Measurements from ENCODE around the gene CR1.
A peak's percentile ranks its signal among the peaks of the same experiment; 100 is the strongest.
"Not testable (repeated sequence)": the region's sequence is repeated elsewhere in the genome, so short reads cannot be mapped to it uniquely, and the experiment has no call there.

CR1 gene

DNA sequence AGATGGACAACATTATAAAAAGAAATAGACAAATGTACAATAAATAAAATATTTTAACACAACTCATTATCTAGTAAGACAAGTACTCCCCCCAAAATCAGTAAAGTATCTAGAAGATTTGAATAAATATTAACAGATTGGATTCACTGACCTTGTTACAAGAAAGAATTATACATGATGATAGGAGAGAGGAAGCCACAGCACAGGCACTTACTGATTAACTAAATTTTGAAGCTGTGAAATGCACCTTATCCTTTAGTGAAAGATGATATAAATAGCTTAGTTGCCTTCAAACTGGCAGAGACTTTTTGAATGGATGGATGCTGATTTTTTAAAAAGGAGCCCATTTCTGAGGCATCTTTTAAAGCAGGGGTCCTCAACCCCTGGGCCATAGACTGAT is 8.5 kb downstream of the CR1 start:
- no peak for DNase-seq (ENCODE audit: low spot score)

DNA sequence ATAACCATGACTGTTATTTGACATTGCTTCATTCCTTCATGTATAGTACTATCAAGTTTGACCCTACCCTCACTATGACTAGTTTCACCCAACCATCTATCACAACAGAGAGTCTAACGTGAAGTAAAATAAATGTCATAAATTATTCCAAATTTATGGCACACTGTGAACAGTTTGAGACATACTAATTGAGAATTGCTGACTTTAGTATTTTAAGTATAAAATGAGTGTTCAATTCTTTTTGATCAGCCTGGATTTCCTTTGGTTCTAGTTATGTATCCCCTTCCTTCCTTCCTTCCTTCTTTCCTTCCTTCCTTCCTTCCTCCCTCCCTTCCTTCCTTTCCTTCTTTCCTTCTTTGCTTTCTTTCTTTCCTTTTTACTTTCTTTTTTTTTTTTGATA is 14.5 kb downstream of the CR1 start:
- no peak for DNase-seq (ENCODE audit: low spot score)

DNA sequence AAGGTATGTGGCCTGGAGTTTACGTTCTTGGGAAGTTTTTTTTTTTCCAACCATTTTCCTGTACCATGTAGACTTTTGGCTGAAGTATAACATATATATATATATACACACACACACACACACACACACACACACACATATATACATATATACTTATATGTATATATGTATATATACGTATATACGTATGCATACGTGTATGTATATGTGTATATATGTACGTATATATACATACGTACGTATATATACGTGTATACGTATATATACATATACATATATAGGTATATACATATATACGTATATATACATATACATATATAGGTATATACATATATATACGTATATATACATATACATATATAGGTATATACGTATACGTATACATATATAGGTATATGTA is 18.9 kb downstream of the CR1 start:
- no peak for DNase-seq (ENCODE audit: low spot score)

DNA sequence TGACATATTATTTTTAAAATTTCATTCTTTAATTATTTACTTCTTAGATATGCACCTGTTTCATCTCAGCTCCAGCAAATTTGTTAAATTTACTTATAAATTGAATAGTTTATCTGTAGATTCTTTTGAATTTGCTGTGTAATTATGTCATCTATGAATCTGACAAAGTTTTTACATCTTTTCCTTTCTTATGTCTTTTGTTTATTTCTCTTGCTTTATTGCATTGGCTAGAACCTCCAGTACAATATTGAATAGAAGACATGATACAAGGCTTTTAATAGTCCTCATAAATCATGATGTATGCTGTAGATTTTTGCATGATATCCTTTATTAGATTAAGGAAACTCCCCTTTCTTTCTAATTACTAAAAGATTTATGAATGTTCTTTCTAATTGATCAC is 20.8 kb downstream of the CR1 start:
- no peak for DNase-seq (ENCODE audit: low spot score)

- DNase-seq (ENCODE audit: low spot score) = no peak
These were observed 22.8 kb downstream of the CR1 start for GRCh38 chr1:207518608-207519236.

- DNase-seq (ENCODE audit: low spot score) = no peak
These were observed 23.8 kb downstream of the CR1 start for GRCh38 chr1:207519505-207520399.

DNA sequence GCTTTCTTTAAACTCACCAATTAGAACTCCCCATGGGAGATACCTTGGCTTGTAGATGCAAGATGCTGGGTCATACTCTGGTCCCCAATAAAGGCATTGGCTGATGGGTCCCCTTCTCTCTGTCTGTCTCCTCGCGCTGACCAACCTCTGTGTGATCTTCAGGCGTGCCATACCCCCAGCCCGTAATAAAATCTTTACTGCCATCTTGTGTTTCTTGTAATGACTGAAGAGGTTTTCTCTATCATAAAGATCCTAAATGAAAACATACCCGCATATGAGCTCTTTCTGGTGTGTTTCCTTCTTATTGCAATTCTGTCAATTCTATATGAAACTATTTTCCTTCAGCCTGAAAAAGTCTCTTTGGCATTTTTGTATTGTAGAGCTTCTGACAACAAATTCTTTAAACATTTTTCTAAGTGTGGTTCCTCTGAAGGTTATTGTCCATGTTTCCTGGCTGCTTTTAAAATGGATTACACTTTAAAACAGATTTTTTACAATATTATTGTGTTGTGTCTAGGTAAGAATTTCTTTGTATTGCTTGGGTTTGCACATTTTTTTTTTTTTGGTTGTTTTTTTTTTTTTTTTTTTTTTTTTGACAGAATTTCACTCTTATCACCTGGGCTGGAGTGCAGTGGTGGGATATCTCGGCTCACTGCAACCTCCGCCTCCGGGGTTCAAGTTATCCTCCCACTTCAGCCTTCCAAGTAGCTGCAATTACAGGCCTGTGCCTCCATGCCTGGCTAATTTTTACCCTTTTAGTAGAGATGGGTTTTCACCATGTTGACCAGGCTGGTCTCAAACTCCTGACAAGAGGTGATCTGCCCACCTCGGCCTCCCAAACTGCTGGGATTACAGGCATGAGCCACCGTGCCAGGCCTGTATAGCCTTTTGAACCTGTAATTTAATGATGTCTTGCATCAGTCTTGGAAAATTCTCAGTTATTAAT is 24.7 kb downstream of the CR1 start:
- not testable (repeated sequence) for DNase-seq (ENCODE audit: low spot score)

- DNase-seq (ENCODE audit: low spot score) = not testable (repeated sequence)
These were observed 29.3 kb downstream of the CR1 start for GRCh38 chr1:207525239-207525638.

- not testable (repeated sequence) for DNase-seq (ENCODE audit: low spot score)
These were observed 32.4 kb downstream of the CR1 start for GRCh38 chr1:207528401-207528800.

- not testable (repeated sequence) for DNase-seq (ENCODE audit: low spot score)
These were observed 40.3 kb downstream of the CR1 start for GRCh38 chr1:207536263-207536662.

GRCh38 chr1:207546677-207547357 is 50.9 kb downstream of the CR1 start:
- not testable (repeated sequence) for DNase-seq (ENCODE audit: low spot score)

GRCh38 chr1:207554823-207555222 is 58.9 kb downstream of the CR1 start:
- not testable (repeated sequence) for DNase-seq (ENCODE audit: low spot score)

GRCh38 chr1:207565546-207566468 is 69.8 kb downstream of the CR1 start:
- no peak for DNase-seq (ENCODE audit: low spot score)

- not testable (repeated sequence) for DNase-seq (ENCODE audit: low spot score)
These were observed 76.0 kb downstream of the CR1 start for GRCh38 chr1:207571926-207572325.

DNA sequence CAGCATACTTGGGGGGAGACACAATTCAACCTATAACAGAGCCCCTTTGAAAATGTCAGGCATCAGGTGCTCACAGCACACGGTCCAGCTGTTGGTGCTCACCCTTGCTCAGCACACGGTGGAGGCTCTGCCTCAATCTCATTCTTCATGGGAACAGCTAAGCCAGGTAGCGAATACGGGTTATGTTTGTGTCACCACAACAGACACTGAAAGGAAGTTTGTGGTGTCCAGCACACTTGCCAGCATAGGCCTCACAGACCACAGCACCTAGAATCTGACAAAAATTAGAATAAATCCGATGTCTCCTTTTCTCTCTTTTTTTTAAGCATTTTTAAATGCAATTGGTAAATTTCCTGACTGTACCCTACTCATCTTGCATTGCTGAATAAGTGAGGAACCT is 77.1 kb downstream of the CR1 start:
- DNase-seq (ENCODE audit: low spot score) = not testable (repeated sequence)

- not testable (repeated sequence) for DNase-seq (ENCODE audit: low spot score)
These were observed 79.4 kb downstream of the CR1 start for GRCh38 chr1:207575381-207575780.

- no peak for DNase-seq (ENCODE audit: low spot score)
These were observed 83.0 kb downstream of the CR1 start for GRCh38 chr1:207578796-207579435.

- DNase-seq (ENCODE audit: low spot score) = peak; percentile 36
These were observed 83.5 kb downstream of the CR1 start for GRCh38 chr1:207579436-207579799.

- no peak for DNase-seq (ENCODE audit: low spot score)
These were observed 85.7 kb downstream of the CR1 start for GRCh38 chr1:207581496-207582153.

GRCh38 chr1:207589506-207589905 is 93.5 kb downstream of the CR1 start:
- DNase-seq (ENCODE audit: low spot score) = not testable (repeated sequence)
